NCI-H226 (cell line): ENCODE measurements around the gene PGS1.

Source experiments
- DNase-seq: peaks from one replicate; pipeline ENCODE4 v3.0.0-alpha.2; 2015

The PGS1 gene

DNA sequence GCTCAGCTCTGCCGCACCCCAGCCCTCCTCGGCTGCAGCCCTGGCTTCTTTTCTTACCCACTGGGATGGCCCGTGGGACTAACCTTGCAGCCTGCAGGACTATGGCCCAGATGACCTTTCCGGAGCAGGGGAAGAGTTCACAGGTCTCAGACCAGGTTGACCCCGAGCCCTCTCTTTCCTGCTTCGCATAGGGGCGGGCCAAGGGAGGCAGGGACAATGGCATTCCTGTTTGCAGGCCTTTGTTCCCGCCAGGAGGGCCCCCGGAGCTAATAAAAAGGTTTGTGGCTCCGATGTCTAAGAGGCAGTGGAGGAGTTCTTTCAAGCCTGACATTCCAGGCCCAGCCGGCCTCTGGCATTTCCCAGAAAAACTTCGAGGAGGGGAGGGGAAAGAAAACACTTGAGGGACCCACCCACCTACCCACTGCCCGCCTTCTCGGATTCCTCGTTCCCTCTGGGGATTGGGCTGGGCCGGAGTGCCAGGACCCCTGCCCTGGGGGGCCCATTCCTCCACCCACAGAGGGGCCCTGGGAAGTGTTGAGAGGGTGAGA is 12.8 kb upstream of the PGS1 start:
- no peak for DNase-seq

DNA sequence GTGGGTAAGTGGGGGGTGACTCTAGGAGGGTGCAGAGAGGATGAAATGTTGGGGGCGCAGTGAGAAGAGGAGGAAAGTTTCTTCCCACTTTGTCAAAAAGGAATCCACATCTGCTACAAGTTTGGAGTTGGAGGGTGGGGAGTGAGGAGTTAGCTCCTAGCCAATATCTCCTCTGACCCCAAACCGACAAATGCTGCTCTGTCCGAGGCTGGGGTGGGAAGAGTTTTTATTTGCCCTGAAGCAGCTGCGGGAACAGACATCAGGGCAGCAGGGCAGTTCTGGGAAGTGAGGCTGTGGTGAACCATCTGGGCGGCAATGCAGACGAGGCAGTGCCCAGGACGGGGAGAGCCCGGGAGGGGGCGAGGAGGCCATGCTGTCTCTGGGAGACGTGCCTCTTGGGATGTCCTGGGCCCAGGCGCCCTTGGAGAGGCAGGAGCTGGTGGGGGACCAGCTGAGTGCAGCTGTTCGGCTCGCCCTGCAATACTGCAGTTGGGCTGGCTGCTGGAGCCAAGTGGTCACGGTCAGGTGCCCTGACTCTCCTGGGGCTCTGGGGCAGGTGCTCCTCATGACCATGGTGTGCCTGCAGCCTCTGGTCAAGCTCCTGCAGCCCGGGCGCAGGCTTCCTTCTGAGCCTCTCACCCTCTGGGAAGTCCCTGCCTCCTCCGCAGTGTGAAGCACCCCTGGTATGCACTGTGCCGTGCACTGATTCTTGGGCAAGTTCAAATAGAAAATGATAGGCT is 12.2 kb upstream of the PGS1 start:
- DNase-seq = no peak

- DNase-seq = no peak
These were observed 11.3 kb upstream of the PGS1 start for GRCh38 chr17:78367193-78367592.

DNA sequence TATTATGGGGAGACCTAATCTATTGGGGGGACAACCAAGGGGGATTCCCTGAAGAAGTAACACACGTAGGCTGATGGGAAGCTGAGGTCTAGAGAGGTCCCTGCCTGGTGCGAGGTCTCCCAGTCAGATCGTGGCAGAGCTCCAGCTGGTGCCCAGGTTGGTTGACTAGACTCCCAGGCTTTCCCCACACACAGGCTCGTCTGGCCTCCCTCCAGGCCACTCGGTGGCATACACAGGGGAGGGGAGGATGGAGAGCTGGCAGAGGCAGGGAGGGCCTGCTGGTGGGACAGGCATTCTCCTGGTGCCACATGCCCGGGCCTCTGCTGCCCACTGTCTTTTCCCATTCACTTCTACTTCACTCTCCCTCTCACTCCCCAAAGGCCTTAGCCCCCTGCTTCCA is 10.1 kb upstream of the PGS1 start:
- DNase-seq = no peak

GRCh38 chr17:78368854-78369495 is 9.5 kb upstream of the PGS1 start:
- no peak for DNase-seq

- no peak for DNase-seq
These were observed 8.6 kb upstream of the PGS1 start for GRCh38 chr17:78369791-78370381.

- DNase-seq = no peak
These were observed 7.4 kb upstream of the PGS1 start for GRCh38 chr17:78371056-78371455.

GRCh38 chr17:78372841-78373240 is 5.6 kb upstream of the PGS1 start:
- DNase-seq = no peak

- DNase-seq = no peak
These were observed 4.3 kb upstream of the PGS1 start for GRCh38 chr17:78374189-78374588.

DNA sequence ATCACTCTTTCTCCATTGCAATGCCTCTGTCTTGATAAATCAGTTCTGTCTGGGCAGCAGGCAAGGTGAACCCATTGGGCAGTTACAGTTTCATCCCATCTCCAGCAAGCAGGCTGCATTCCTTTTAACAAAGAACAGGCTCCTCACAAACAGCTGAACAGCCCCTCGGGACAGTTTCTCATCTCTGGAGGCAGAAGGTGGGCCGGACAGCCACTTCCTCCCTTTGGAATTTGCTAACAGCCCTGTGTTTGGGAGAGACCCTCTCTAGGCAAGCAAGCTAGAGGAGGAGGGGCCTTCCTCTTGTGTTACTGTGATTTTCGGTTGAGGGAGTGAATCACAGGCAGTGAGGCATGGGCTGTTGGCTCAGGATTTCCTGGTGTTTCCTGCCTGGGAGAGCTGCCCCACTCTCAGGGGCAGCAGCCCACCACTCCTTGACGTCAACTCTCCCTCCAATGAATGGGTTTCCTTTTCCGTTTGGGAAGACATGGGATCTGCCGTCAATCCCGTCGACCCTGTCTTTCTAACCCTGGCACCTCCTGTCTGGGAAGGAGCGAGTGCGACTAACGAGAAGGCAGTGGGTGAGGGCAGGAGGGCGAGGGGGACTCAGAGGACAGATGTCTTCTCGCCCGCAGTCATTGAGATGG is 3.7 kb upstream of the PGS1 start:
- DNase-seq = peak; percentile 60

DNA sequence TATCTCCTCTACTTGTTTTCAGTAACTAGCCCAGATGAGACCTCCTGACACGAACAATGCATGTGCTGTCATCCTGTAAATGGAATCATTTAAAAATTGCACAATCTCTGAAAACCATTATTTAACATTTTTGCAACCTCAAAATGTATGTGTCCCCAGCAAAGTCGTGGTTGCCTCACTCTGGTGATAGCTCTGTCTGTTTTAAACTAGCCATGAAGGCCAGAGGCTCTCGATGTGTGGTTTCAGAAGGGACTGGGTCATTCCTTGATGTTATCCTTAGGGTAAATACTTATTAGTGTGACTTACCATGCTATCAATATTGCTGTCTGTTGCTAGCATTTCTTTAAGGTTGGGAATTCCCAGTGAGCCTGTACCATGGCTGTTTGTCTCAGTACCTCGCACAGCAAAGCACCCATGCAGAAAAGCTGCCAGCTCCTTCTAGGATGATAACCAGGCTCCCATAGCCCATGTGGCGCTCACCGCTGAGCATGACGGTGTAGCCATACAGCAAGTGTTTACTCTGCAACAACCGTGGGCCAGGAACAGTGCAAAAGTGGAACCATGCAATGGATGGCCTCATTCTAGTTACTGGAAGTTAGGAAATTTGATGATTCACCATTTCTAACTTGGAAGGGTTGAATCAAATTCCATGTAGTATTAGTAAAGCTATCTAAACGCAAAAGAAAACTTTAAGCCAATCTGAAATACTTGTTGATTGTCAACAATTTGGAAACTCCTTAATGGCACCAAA is 2.9 kb upstream of the PGS1 start:
- DNase-seq = peak; percentile 88

- no peak for DNase-seq
These were observed 2.3 kb upstream of the PGS1 start for GRCh38 chr17:78376161-78376560.

DNA sequence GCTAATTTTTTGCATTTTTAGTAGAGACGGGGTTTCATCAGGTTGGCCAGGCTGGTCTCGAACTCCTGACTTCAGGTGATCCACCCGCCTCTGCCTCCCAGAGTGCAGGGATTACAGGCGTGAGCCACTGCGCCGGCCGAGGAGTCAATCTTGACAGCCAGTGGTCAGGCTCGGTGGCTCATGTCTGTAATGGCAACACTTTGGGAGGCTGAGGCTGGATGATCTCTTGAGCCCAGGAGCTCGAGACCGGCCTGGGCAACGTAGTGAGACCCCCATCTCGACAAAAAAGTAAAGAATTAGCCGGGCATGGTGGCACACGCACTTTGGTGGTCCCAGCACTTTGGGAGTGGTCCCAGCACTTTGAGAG is 608 bp upstream of the PGS1 start:
- DNase-seq = no peak

DNA sequence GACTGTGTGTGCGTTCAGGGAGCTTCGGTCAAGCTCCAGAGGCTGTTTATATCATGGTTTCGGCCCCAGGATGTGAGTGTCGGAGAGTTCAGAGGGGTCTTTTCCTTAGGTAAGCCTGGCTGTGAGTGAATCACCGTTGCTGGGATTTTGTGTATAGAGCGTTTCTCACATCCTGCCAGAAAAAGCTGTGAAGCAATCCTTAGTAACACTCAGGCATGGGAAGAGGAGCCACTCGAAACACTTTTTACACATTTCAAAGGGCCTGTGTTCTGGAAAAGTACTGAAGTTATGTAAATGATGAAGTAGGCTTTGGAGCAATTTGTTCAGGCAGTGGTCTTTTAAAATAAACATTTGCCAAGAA is 662 bp downstream of the PGS1 start:
- DNase-seq = peak; percentile 66

- no peak for DNase-seq
These were observed 1.9 kb downstream of the PGS1 start for GRCh38 chr17:78380370-78380769.

GRCh38 chr17:78381601-78382232 is 3.3 kb downstream of the PGS1 start:
- no peak for DNase-seq

- DNase-seq = peak; percentile 94
These were observed 5.4 kb downstream of the PGS1 start for GRCh38 chr17:78383725-78384471.

DNA sequence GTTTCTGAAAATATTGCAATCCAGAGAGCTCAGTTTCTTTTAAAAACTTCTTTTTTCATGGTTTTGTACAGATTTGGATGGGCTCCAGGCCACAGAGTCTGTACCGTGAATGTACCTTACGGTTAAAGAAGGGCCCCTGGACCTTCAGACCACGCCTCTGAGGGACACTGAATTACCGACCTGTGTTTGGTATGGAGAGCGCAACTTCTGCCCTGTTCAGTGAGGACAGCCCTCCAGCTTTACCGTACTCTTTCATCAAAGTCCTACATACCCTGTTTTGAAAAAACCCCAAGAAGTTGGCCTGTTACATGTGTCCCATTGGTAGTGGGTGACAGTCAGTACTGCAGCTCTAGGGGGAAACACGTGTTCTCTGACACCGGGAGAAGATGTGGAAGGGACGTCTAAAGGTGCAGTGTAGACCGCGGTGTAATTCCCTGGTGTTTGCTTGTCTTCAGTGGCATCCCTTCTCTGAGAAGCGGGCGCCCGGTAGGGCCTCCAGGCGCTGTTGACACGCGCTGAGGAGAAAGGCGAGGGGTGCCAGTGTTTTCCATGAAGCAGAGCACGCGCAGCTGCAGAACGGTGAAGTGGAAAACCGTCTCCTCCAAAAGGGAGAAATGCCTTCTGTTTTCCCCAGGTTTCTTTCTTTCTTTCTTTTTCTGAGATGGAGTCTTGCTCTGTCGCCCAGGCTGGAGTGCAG is 6.2 kb downstream of the PGS1 start:
- DNase-seq = no peak

DNA sequence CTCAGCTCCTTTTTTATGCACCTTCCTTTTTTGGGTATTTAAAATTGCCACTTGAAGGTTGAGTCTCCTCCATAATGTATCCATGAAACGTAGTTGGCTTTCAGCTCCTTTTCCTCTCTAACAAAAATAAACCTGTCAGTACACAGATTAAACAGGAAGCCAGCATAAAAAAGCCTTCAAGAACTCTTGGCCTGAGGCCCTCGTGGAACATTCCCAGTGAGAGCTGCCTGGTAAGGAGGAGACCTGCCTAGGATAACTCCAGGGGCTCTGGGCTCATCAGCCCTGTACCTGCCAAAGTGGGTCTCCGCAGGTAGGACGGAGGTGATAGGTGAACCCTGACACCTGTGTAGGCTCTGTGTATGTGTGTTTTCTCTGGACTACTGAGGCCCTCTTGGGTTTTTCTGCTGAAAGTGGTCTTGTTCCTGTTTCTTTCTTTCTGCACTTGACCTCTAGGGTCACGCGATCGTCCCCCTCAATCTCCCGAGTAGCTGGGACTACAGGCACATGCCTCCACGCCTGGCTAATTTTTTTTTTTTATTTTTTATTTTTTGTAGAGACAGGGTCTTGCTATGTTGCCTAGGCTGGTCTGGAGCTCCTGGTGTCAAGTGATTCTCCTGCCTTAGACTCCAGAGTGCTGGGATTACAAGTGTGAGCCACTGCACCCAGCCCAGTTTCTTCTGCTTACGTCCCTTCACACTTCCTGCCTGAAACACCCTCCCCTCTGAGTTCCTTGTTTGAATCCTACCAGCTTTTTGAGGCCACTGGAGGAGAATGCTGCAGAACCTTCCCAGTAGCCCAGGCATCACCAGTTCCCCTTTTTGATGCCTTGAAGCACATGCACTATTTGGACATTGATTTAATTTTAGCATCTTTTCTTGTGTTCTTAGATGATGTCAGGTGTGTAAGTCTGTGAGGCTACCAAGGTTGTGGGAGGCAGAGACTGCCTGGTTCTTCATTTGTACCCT is 9.8 kb downstream of the PGS1 start:
- no peak for DNase-seq
